GM21717 (cell line): ENCODE results near the gene NCF2.

Source experiments
- ATAC-seq: cut with Tn5 transposase; IDR thresholded peaks from one replicate; pipeline ENCODE4 v1.9.1; 2021; ENCODE audit warnings: mild to moderate bottlenecking, moderate library complexity; ENCODE audit not compliant: unreplicated experiment

Gene NCF2

GRCh38 chr1:183553764-183554163 is 36.5 kb downstream of the NCF2 start:
- ATAC-seq, result no peak

GRCh38 chr1:183553331-183553730 is 36.9 kb downstream of the NCF2 start:
- no peak for ATAC-seq

DNA sequence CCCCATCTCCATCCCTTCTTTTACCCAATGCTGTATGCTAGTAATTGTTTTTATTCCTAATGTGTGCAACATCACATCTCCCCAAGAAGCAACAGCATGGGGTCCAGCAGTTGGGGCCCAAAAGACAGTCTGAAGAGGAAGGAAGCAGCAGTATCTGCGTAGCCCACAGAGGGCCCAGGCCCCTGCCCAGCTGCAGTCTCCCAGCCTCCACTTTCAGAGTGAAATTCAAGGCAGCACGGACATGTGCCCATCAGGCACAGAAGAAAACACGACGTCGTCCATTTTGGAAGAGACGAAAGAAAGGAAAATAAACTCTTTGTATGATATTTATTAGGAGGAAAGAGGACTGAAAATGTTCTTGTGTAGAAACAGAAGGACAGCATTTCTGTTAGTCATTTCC is 37.4 kb downstream of the NCF2 start:
- ATAC-seq, result no peak

DNA sequence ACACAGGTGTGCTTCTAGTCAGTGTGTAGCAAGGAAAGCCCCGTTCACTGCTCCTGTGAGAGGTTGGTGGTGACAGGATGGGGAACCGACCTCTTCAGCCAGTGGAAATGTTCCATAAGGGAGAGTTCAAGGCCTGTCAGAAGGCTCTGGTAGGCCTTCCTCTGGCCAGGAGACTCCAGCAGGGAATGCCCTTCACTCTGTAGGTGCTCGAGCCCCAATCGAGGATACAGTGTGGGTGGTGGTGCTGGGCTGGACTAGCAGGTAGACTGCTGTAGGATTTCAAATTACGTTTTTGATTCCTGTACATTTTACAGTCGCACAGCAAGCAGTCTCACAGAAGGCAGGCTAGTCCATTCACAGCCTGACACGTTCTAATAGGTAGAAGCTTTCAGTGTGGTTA is 37.8 kb downstream of the NCF2 start:
- ATAC-seq, result no peak

GRCh38 chr1:183551924-183552323 is 38.3 kb downstream of the NCF2 start:
- ATAC-seq, result no peak

DNA sequence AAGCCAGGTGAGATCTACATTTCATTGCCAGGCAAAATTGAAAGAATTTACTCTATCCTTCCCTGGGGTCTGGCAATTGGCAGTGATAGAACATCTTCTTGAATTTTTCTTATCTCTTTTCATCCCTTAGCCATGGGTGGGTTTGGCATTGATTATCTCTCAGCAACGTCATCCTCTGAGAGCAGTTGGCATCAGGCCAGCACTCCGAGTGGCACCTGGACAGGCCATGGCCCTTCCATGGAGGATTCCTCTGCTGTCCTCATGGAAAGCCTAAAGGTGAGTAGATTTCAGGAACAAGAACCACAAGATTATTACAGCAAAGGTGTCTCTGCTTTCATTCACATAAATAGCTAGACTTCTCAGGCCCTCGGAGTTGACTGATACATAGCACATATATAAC is 39.3 kb downstream of the NCF2 start:
- ATAC-seq, result no peak

- ATAC-seq, result no peak
Observed at GRCh38 chr1:183548116-183548515, 42.1 kb downstream of the NCF2 start.

DNA sequence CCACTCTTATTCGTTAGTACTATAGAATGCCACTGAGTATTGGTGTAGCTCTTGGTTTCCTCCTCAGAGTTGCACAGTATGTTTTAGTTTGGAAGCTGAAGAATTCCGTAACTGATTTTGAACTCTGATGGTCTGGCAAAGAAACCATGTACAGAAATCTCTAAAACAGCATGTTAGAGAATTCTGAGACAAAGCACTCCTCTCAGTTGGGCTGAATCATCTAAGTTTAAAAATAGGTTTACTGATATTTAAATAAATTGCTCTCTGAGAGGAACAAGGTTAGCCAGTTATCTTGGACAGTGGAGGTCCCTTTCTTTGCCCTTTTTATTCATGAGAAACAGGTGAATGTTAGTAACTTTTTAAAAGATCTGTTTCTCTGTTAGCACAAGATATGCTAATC is 43.8 kb downstream of the NCF2 start:
- ATAC-seq, result no peak

- ATAC-seq, result no peak
Observed at GRCh38 chr1:183544598-183545297, 45.5 kb downstream of the NCF2 start.

DNA sequence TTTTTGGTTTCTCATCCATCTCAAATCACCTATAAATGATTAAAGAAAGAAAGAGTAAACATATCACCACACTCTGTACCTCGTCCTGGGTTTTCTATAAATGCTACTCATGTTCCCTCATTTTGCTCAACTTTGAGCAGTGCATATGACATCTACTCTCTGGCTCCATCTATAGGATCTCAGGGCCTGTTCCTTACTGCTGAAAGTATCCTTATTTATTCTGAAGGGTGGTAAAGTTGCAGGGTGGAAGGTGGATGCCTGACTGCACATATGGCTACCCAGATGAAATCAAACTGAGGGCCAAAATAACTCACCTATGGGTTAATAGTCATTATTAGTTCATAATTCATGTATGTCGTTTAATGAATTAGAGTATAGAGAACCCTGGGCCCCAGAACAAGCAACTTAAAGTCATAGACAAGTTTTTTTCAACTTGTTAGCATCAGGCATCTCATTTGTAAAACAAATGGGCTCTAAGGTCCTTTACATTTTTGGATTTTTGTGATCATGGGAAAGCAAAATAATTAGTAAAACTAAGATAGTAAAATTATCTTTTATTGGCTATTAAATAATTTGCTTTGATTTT is 46.5 kb downstream of the NCF2 start:
- no peak for ATAC-seq

- ATAC-seq, result no peak
Observed at GRCh38 chr1:183537405-183537804, 52.9 kb downstream of the NCF2 start.

- no peak for ATAC-seq
Observed at GRCh38 chr1:183533617-183534174, 56.6 kb downstream of the NCF2 start.

- no peak for ATAC-seq
Observed at GRCh38 chr1:183528577-183528976, 61.7 kb downstream of the NCF2 start.

DNA sequence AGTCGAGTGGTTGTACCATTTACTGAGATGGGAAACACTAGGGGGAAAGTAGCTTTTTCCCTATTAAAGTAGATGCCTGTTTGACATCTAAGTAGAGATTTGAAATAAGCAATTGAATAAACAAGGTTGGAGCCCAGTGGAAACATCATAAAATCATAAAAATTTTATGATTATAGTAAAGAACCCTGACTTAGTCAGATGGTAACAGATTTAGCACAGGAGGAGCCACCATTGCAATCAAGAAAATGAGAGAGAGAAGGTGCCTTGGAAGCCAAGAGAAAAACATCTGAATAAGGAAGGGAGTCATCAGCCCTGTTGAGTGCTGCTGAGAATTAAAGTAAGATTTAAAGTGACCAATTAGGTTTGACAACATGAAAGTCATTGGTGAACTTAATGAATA is 68.2 kb downstream of the NCF2 start:
- ATAC-seq, result no peak

GRCh38 chr1:183520379-183520778 is 69.9 kb downstream of the NCF2 start:
- ATAC-seq, result no peak

- no peak for ATAC-seq
Observed at GRCh38 chr1:183517401-183517800, 72.9 kb downstream of the NCF2 start.

GRCh38 chr1:183516725-183517124 is 73.5 kb downstream of the NCF2 start:
- ATAC-seq, result no peak

DNA sequence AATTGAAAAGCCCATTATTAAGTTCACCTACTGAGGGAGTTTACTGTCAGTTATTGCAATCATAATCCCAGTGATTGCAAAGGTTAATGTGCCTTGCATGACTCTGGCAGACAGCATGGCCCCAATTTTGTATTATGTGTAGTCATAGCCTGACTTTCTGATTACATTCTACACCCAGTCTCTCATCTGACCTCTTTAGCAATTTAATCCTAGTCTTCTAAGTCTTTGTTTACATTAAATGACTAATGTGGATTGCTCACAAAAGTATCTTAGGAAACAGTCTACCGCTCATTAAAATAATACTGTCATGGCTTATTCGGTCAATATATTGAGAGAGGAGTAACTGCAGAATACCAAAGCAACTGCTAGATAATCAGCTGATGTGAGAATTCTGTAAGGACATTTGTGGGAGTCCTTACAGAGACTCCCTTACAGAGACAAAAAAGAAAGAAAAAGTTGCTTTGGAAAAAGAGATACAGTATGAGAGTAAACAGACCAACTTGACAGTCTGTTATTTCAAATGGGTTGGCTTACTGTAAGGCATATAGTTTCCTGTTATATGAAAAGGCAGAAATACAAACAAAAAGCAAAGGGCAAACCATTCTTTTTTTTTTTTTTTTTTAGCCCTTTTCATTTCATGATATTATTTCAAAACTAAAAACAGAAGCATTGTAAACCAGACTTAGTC is 75.1 kb downstream of the NCF2 start:
- ATAC-seq, result no peak

- no peak for ATAC-seq
Observed at GRCh38 chr1:183514235-183514634, 76.0 kb downstream of the NCF2 start.

DNA sequence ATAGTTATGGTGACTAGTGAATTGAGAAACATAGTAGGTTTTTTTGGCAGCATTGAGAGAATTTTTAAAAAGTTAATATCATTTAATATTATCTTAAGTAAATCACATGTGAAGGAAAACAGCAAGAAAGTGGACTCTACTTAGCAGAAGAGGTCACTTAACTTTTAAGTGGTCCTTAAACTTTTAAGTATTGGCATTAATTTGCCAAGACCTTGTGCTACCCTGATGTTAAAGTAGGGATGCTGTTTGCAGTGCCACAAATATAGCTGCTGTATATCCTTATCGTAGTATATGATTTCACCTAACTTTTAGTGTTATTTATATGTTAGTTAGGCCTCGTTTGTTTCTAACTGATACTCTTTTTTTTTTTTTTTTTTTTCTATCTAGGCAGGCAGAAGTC is 77.8 kb downstream of the NCF2 start:
- ATAC-seq, result no peak

DNA sequence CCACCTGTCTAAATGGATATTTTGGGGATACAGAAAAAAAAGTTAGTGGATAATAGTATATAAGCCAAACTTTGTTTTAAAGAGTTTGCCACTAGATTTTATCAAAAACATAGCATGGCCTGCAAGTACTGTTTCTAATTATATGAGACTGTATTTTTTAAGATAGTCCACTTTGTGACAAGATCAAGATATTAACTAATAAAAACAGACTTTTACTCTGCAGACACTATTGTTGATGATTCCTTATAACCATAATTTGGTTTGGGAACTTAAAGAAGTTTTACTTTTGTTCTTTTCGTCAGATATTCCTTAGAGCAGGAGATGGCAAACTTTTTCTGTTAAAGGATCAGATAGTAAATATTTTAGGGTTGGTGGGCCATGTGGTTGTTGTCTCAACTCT is 81.6 kb downstream of the NCF2 start:
- ATAC-seq, result no peak

- ATAC-seq, result no peak
Observed at GRCh38 chr1:183506561-183506960, 83.7 kb downstream of the NCF2 start.
